Keratinocyte (primary cell): ENCODE results near the gene DPF3.

Source experiments
- EZH2 ChIP-seq: IDR thresholded peaks from one replicate; pipeline ENCODE4 v1.6.1; 2012; ENCODE audit warnings: inconsistent platforms, mild to moderate bottlenecking, low read length, moderate library complexity
- TF ChIP-seq, protein P1 (sequence below), 3 experiments: IDR thresholded peaks in 1 of 3; conservative IDR thresholded peaks in 1 of 3; optimal IDR thresholded peaks in 1 of 3; 2 replicates in 2 of 3; 3 replicates in 1 of 3; pipeline versions ENCODE3 to v1.5.1; 2011; ENCODE audit warnings: low read length in 3 of 3, mild to moderate bottlenecking in 3 of 3, moderate library complexity in 2 of 3, control low read depth in 1 of 3, inconsistent platforms in 1 of 3; ENCODE audit not compliant: insufficient read depth in 2 of 3; ENCODE audit errors: extremely low read depth in 1 of 3

DNA sequence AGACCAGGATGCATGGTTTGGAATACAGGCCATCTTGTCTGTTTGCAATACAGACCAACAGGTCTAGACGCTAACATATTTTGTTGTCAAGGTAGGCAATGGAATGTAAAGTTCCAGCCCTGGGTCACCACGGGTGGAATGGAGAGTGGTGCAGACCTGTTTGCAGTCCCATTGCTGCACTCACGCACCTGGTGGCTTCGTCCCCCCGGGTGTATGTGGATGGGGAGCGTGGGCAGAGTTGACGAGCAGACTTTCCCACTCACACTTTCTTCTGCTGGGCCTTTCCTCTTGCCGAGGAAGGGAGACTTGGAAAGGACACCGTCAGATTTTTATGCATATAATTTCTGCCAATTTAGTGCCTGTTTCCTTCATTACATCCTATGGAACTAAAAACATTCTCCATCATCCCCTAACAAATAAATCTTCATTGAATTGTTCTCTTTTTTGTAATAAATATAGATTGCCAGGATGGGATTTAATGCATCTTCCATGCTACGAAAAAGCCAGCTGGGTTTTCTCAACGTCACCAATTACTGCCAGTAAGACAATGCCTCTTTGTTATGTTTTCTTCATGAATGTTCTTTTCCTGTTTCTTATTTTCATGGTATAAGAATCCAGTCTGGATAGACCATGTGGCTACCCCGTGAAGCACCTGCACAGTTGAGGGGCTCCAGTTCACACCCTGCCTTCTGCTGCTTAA lies 47.5 kb upstream of the DPF3 start:
- no peak for TF ChIP-seq EZH2
- TF ChIP-seq, protein P1, sequence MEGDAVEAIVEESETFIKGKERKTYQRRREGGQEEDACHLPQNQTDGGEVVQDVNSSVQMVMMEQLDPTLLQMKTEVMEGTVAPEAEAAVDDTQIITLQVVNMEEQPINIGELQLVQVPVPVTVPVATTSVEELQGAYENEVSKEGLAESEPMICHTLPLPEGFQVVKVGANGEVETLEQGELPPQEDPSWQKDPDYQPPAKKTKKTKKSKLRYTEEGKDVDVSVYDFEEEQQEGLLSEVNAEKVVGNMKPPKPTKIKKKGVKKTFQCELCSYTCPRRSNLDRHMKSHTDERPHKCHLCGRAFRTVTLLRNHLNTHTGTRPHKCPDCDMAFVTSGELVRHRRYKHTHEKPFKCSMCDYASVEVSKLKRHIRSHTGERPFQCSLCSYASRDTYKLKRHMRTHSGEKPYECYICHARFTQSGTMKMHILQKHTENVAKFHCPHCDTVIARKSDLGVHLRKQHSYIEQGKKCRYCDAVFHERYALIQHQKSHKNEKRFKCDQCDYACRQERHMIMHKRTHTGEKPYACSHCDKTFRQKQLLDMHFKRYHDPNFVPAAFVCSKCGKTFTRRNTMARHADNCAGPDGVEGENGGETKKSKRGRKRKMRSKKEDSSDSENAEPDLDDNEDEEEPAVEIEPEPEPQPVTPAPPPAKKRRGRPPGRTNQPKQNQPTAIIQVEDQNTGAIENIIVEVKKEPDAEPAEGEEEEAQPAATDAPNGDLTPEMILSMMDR (optimal IDR thresholded peaks at IDR 0.05 in 1 of 3, IDR thresholded peaks at IDR 0.05 in 1 of 3, conservative IDR thresholded peaks at IDR 0.05 in 1 of 3; ENCODE audit: extremely low read depth in 1 of 3, insufficient read depth in 2 of 3, low read length in 3 of 3), result no peak
